HG02623 (cell line): ENCODE results near the gene RAB44.
"Not testable (repeated sequence)": the region's sequence is repeated elsewhere in the genome, so short reads cannot be mapped to it uniquely, and the experiment has no call there.

Experiments
- ATAC-seq: cut with Tn5 transposase; IDR thresholded peaks from one replicate; pipeline ENCODE4 v1.9.1; 2021; ENCODE audit warnings: moderate library complexity; ENCODE audit not compliant: unreplicated experiment

The RAB44 gene

GRCh38 chr6:36703982-36704381 is 6.4 kb downstream of the RAB44 start:
- ATAC-seq, result no peak

GRCh38 chr6:36704961-36705577 is 7.4 kb downstream of the RAB44 start:
- ATAC-seq, result not testable (repeated sequence)

- no peak for ATAC-seq
These were observed 8.7 kb downstream of the RAB44 start for GRCh38 chr6:36706339-36706738.

- ATAC-seq, result no peak
These were observed 15.2 kb downstream of the RAB44 start for GRCh38 chr6:36712816-36713215.

- ATAC-seq, result no peak
These were observed 16.2 kb downstream of the RAB44 start for GRCh38 chr6:36713846-36714245.

GRCh38 chr6:36714511-36714910 is 16.9 kb downstream of the RAB44 start:
- ATAC-seq, result no peak

- ATAC-seq, result no peak
These were observed 17.8 kb downstream of the RAB44 start for GRCh38 chr6:36715469-36715868.

- no peak for ATAC-seq
These were observed 19.0 kb downstream of the RAB44 start for GRCh38 chr6:36716476-36717093.

GRCh38 chr6:36717231-36717825 is 19.7 kb downstream of the RAB44 start:
- no peak for ATAC-seq

- no peak for ATAC-seq
These were observed 20.4 kb downstream of the RAB44 start for GRCh38 chr6:36717871-36718540.

- ATAC-seq, result no peak
These were observed 20.9 kb downstream of the RAB44 start for GRCh38 chr6:36718560-36718959.

- ATAC-seq, result no peak
These were observed 21.5 kb downstream of the RAB44 start for GRCh38 chr6:36719126-36719525.

- no peak for ATAC-seq
These were observed 22.9 kb downstream of the RAB44 start for GRCh38 chr6:36720251-36721141.

- no peak for ATAC-seq
These were observed 23.9 kb downstream of the RAB44 start for GRCh38 chr6:36721369-36722140.

GRCh38 chr6:36722365-36722764 is 24.7 kb downstream of the RAB44 start:
- ATAC-seq, result no peak

GRCh38 chr6:36722879-36723278 is 25.3 kb downstream of the RAB44 start:
- no peak for ATAC-seq

- not testable (repeated sequence) for ATAC-seq
These were observed 26.4 kb downstream of the RAB44 start for GRCh38 chr6:36723992-36724391.

- no peak for ATAC-seq
These were observed 27.1 kb downstream of the RAB44 start for GRCh38 chr6:36724514-36725390.

- ATAC-seq, result no peak
These were observed 28.0 kb downstream of the RAB44 start for GRCh38 chr6:36725581-36725980.
